DOHH2 (cell line): ENCODE measurements around the gene ENOPH1.

Source experiments
- CTCF ChIP-seq: fragments of 200-600 bp; sonication (generic); IDR thresholded peaks from one replicate; pipeline ENCODE4 v1.5.1; 2014; ENCODE audit warnings: antibody characterized with exemption, mild to moderate bottlenecking, low read depth, low read length; ENCODE audit not compliant: poor library complexity, severe bottlenecking
- EZH2phosphoT487 ChIP-seq: fragments of 200-600 bp; sonication (generic); IDR thresholded peaks from 2 replicates; pipeline ENCODE4 v1.6.1; 2017; ENCODE audit warnings: borderline replicate concordance, mild to moderate bottlenecking, antibody characterized with exemption, low read length, moderate library complexity, mixed read lengths

GRCh38 chr4:82423245-82424054 lies 6.9 kb upstream of the ENOPH1 start:
- TF ChIP-seq CTCF (no peak), EZH2phosphoT487 (no peak)
